HepG2 (cell line): ENCODE data around the gene TMEM53. TPM values are rescaled to one million over a fixed set of nuclear protein-coding genes. Genes with fewer than 3 reads are reported as not detected.
A peak's percentile ranks its signal among the peaks of the same experiment; 100 is the strongest.

Experiments
- CHD4 ChIP-seq: fragments of 200-600 bp; sonication (generic); IDR thresholded peaks from 2 replicates; pipeline ENCODE4 v1.7.0; 2017; ENCODE audit warnings: mild to moderate bottlenecking, low read length, borderline replicate concordance
- ELF1 ChIP-seq: sonication (generic); formaldehyde crosslinking; IDR thresholded peaks from 2 replicates; pipeline ENCODE4 v1.4.0; 2020; ENCODE audit warnings: missing genetic modification reagents
- ERF ChIP-seq: IDR thresholded peaks from 2 replicates; pipeline ENCODE4 v1.6.1; 2018; ENCODE audit warnings: missing biosample characterization, missing genetic modification reagents
- FOXA3 ChIP-seq: IDR thresholded peaks from 2 replicates; pipeline ENCODE4 v1.6.1; 2016; ENCODE audit warnings: missing genetic modification reagents, missing compliant biosample characterization
- GATAD1 ChIP-seq: IDR thresholded peaks from 2 replicates; pipeline ENCODE4 v1.6.1; 2016; ENCODE audit warnings: missing genetic modification reagents, missing compliant biosample characterization
- GATAD2A ChIP-seq: IDR thresholded peaks from 2 replicates; pipeline ENCODE4 v1.6.1; 2016
- GTF2F1 ChIP-seq: fragments of 150-350 bp; IDR thresholded peaks from 2 replicates; pipeline ENCODE4 v1.6.1; 2014; ENCODE audit warnings: low read length
- HNRNPLL ChIP-seq: fragments of 200-400 bp; formaldehyde crosslinking; IDR thresholded peaks from 2 replicates; pipeline ENCODE4 v1.6.1; 2017; ENCODE audit warnings: mild to moderate bottlenecking, low read depth, low read length; ENCODE audit not compliant: poor library complexity, severe bottlenecking
- KLF9 ChIP-seq: IDR thresholded peaks from 2 replicates; pipeline ENCODE4 v1.6.1; 2016; ENCODE audit warnings: low read depth
- MEIS2 ChIP-seq: sonication (generic); formaldehyde crosslinking; IDR thresholded peaks from 2 replicates; pipeline ENCODE4 v1.9.0; 2021; ENCODE audit warnings: mild to moderate bottlenecking, missing genetic modification reagents
- NCOA2 ChIP-seq: sonication (generic); formaldehyde crosslinking; IDR thresholded peaks from 2 replicates; pipeline ENCODE4 v1.8.0; 2022; ENCODE audit warnings: inconsistent platforms
- ZNF121 ChIP-seq: sonication (generic); formaldehyde crosslinking; IDR thresholded peaks from 2 replicates; pipeline ENCODE4 v1.5.0; 2020; ENCODE audit warnings: mild to moderate bottlenecking, missing genetic modification reagents
- ZNF326 ChIP-seq: sonication (generic); formaldehyde crosslinking; IDR thresholded peaks from 2 replicates; pipeline ENCODE4 v1.4.0; 2020; ENCODE audit warnings: missing genetic modification reagents, borderline replicate concordance
- ZNF331 ChIP-seq: sonication (generic); formaldehyde crosslinking; IDR thresholded peaks from 2 replicates; pipeline ENCODE4 v1.4.0; 2020; ENCODE audit warnings: missing genetic modification reagents
- ZNF530 ChIP-seq: sonication (generic); formaldehyde crosslinking; IDR thresholded peaks from 2 replicates; pipeline ENCODE4 v1.5.0; 2020; ENCODE audit warnings: low read depth, mild to moderate bottlenecking, missing genetic modification reagents
- ZNF570 ChIP-seq: sonication (generic); formaldehyde crosslinking; IDR thresholded peaks from 2 replicates; pipeline ENCODE4 v1.4.0; 2020; ENCODE audit warnings: mild to moderate bottlenecking, missing genetic modification reagents, borderline replicate concordance
- ZNF841 ChIP-seq: sonication (generic); formaldehyde crosslinking; IDR thresholded peaks from 2 replicates; pipeline ENCODE4 v1.8.1; 2023; ENCODE audit warnings: missing genetic modification reagents, borderline replicate concordance
- ZNF850 ChIP-seq: sonication (generic); formaldehyde crosslinking; conservative IDR thresholded peaks from 2 replicates; pipeline ENCODE4 v1.9.0; 2021; ENCODE audit warnings: mild to moderate bottlenecking, missing genetic modification reagents
- ZNF891 ChIP-seq: sonication (generic); formaldehyde crosslinking; IDR thresholded peaks from 2 replicates; pipeline ENCODE4 v1.5.0; 2020; ENCODE audit warnings: mild to moderate bottlenecking, missing genetic modification reagents
- polyA plus RNA-seq, 8 experiments: library from polyadenylated mRNA; depleted of rRNA in 3 of 8; stranded (reverse) in 7 of 8; unstranded in 1 of 8; fragments of >200 nt; fragmentation: Illumina TruSeq in 4 of 8; extraction: Trizol in 4 of 8; gene quantifications; 2 replicates each; pipeline versions ENCODE4 v1.2.1 to v1.2.3, GENCODE V29; 2011 to 2016; ENCODE audit warnings: low read depth in 4 of 8, missing spikeins in 1 of 8, mixed read lengths in 1 of 8; ENCODE audit not compliant: insufficient read depth in 1 of 8
- total RNA-seq, 5 experiments: library from RNA; depleted of rRNA; stranded (reverse); fragments of >200 nt; fragmentation: Illumina TruSeq; extraction: Trizol; gene quantifications; 2 replicates each; pipeline ENCODE4 v1.2.3, GENCODE V29; 2016; ENCODE audit warnings: low read depth in 1 of 5
- TF ChIP-seq, protein P1 (sequence below): IDR thresholded peaks from 2 replicates; pipeline ENCODE4 v1.6.1; 2016; ENCODE audit warnings: low read depth, control low read depth
- TF ChIP-seq, protein P2 (sequence below): sonication (generic); formaldehyde crosslinking; IDR thresholded peaks from 2 replicates; pipeline ENCODE4 v1.9.0; 2021; ENCODE audit warnings: mild to moderate bottlenecking, missing genetic modification reagents
- TF ChIP-seq, protein P3 (sequence below): sonication (generic); formaldehyde crosslinking; IDR thresholded peaks from 2 replicates; pipeline ENCODE4; 2020; ENCODE audit warnings: missing genetic modification reagents, mild to moderate bottlenecking, borderline replicate concordance

The TMEM53 gene
- total and polyA plus RNA-seq, 2 of the 13 experiments (the other 11 are each of a cell fraction or from before 2014, with no cell fraction given): 12.6 to 20.2 TPM

DNA sequence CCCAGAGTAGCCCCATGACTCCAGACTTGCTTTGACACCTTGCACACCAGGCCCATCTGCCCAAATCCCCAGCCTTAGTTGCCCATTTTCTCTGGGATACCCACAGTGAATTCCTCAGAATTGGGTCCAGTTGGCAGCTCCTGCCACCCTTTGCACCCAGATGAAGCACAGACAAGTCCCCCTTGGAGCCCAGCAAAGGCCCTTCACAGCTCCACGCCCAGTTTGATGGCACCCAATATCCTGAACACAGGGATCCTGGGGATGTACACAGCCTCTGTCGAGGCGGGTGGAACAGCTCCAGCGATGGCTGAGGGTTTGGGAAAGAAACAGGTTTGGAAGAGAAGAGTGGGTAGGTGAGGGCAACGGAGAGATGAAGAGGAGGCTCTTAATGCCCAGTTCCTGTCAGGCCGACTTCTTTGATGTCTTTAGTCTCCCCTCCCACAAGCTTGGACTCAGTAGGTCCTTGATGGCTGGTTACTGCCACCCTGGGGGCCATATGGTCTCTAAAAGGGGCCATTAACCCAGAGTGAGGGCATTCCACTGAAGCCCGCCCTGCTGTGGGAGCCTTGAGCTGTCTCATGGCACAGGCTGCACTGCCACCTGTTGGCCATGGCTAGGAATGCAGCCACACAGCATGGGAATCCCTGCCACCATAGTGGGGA is 21.7 kb downstream of the TMEM53 start (continued):
- TF ChIP-seq, protein P1, sequence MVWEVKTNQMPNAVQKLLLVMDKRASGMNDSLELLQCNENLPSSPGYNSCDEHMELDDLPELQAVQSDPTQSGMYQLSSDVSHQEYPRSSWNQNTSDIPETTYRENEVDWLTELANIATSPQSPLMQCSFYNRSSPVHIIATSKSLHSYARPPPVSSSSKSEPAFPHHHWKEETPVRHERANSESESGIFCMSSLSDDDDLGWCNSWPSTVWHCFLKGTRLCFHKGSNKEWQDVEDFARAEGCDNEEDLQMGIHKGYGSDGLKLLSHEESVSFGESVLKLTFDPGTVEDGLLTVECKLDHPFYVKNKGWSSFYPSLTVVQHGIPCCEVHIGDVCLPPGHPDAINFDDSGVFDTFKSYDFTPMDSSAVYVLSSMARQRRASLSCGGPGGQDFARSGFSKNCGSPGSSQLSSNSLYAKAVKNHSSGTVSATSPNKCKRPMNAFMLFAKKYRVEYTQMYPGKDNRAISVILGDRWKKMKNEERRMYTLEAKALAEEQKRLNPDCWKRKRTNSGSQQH (CRISPR knock-in tag): no peak
- TF ChIP-seq ZNF331 (0 out of 2 replicates have a peak, but pooled peaks have one; percentile 22), GATAD1 (CRISPR knock-in tag) (peak; percentile 38; the same call in 1 of the 2 replicates), KLF9 (CRISPR knock-in tag) (no peak), HNRNPLL (no peak), ERF (CRISPR knock-in tag) (0 out of 2 replicates have a peak, but pooled peaks have one; percentile 46), ELF1 (CRISPR knock-in tag) (no peak), FOXA3 (CRISPR knock-in tag) (no peak), ZNF841 (CRISPR knock-in tag) (no peak), MEIS2 (no peak), ZNF121 (no peak), ZNF326 (CRISPR knock-in tag) (no peak), CHD4 (no peak), GATAD2A (CRISPR knock-in tag) (0 out of 2 replicates have a peak, but pooled peaks have one; percentile 22), NCOA2 (CRISPR knock-in tag) (no peak), GTF2F1 (no peak), ZNF530 (CRISPR knock-in tag) (no peak), ZNF891 (no peak), ZNF850 (CRISPR knock-in tag) (no peak), ZNF570 (CRISPR knock-in tag) (no peak)
- TF ChIP-seq, protein P2, sequence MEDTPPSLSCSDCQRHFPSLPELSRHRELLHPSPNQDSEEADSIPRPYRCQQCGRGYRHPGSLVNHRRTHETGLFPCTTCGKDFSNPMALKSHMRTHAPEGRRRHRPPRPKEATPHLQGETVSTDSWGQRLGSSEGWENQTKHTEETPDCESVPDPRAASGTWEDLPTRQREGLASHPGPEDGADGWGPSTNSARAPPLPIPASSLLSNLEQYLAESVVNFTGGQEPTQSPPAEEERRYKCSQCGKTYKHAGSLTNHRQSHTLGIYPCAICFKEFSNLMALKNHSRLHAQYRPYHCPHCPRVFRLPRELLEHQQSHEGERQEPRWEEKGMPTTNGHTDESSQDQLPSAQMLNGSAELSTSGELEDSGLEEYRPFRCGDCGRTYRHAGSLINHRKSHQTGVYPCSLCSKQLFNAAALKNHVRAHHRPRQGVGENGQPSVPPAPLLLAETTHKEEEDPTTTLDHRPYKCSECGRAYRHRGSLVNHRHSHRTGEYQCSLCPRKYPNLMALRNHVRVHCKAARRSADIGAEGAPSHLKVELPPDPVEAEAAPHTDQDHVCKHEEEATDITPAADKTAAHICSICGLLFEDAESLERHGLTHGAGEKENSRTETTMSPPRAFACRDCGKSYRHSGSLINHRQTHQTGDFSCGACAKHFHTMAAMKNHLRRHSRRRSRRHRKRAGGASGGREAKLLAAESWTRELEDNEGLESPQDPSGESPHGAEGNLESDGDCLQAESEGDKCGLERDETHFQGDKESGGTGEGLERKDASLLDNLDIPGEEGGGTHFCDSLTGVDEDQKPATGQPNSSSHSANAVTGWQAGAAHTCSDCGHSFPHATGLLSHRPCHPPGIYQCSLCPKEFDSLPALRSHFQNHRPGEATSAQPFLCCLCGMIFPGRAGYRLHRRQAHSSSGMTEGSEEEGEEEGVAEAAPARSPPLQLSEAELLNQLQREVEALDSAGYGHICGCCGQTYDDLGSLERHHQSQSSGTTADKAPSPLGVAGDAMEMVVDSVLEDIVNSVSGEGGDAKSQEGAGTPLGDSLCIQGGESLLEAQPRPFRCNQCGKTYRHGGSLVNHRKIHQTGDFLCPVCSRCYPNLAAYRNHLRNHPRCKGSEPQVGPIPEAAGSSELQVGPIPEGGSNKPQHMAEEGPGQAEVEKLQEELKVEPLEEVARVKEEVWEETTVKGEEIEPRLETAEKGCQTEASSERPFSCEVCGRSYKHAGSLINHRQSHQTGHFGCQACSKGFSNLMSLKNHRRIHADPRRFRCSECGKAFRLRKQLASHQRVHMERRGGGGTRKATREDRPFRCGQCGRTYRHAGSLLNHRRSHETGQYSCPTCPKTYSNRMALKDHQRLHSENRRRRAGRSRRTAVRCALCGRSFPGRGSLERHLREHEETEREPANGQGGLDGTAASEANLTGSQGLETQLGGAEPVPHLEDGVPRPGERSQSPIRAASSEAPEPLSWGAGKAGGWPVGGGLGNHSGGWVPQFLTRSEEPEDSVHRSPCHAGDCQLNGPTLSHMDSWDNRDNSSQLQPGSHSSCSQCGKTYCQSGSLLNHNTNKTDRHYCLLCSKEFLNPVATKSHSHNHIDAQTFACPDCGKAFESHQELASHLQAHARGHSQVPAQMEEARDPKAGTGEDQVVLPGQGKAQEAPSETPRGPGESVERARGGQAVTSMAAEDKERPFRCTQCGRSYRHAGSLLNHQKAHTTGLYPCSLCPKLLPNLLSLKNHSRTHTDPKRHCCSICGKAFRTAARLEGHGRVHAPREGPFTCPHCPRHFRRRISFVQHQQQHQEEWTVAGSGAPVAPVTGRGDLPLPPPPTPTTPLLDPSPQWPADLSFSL (CRISPR knock-in tag): no peak
- TF ChIP-seq, protein P3, sequence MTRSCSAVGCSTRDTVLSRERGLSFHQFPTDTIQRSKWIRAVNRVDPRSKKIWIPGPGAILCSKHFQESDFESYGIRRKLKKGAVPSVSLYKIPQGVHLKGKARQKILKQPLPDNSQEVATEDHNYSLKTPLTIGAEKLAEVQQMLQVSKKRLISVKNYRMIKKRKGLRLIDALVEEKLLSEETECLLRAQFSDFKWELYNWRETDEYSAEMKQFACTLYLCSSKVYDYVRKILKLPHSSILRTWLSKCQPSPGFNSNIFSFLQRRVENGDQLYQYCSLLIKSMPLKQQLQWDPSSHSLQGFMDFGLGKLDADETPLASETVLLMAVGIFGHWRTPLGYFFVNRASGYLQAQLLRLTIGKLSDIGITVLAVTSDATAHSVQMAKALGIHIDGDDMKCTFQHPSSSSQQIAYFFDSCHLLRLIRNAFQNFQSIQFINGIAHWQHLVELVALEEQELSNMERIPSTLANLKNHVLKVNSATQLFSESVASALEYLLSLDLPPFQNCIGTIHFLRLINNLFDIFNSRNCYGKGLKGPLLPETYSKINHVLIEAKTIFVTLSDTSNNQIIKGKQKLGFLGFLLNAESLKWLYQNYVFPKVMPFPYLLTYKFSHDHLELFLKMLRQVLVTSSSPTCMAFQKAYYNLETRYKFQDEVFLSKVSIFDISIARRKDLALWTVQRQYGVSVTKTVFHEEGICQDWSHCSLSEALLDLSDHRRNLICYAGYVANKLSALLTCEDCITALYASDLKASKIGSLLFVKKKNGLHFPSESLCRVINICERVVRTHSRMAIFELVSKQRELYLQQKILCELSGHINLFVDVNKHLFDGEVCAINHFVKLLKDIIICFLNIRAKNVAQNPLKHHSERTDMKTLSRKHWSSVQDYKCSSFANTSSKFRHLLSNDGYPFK (CRISPR knock-in tag): no peak
